ENCODE results near the gene MAPK1. TPM values are rescaled to one million over a fixed set of nuclear protein-coding genes. Genes with fewer than 3 reads are reported as not detected.

The MAPK1 gene
- total and polyA plus RNA-seq, 9 of the 15 experiments (the other 6 are each of a cell fraction or from before 2014, with no cell fraction given), result 46.3 to 575 (median 283) TPM

- TF ChIP-seq ZNF609 (CRISPR knock-in tag; IDR thresholded peaks at IDR 0.05; ENCODE audit: borderline replicate concordance) (peak; percentile 68; the same call in 1 of the 2 replicates), ZKSCAN3 (CRISPR knock-in tag; IDR thresholded peaks at IDR 0.05) (no peak), WHSC1 (IDR thresholded peaks at IDR 0.05; ENCODE audit: low read length) (no peak), ATF3 (IDR thresholded peaks at IDR 0.05) (no peak), ATF3 (CRISPR knock-in tag; conservative IDR thresholded peaks at IDR 0.05) (peak; percentile 32; the same call in 1 of the 2 replicates), SIRT6 (IDR thresholded peaks at IDR 0.05; ENCODE audit: low read depth, low read length) (no peak), CUX1 (CRISPR knock-in tag; IDR thresholded peaks at IDR 0.05) (no peak), ZNF764 (CRISPR knock-in tag; IDR thresholded peaks at IDR 0.05; ENCODE audit: low read depth) (no peak), FOXJ2 (tag; IDR thresholded peaks at IDR 0.05) (no peak), HMBOX1 (IDR thresholded peaks at IDR 0.05) (no peak), ZNF398 (CRISPR knock-in tag; IDR thresholded peaks at IDR 0.05) (no peak)
Measured at GRCh38 chr22:21819183-21819770, 48.2 kb downstream of the MAPK1 start (continued).
